ENCODE data around the gene SLC35F6.
"Not testable (repeated sequence)": the region's sequence is repeated elsewhere in the genome, so short reads cannot be mapped to it uniquely, and the experiment has no call there.

SLC35F6 gene

DNA sequence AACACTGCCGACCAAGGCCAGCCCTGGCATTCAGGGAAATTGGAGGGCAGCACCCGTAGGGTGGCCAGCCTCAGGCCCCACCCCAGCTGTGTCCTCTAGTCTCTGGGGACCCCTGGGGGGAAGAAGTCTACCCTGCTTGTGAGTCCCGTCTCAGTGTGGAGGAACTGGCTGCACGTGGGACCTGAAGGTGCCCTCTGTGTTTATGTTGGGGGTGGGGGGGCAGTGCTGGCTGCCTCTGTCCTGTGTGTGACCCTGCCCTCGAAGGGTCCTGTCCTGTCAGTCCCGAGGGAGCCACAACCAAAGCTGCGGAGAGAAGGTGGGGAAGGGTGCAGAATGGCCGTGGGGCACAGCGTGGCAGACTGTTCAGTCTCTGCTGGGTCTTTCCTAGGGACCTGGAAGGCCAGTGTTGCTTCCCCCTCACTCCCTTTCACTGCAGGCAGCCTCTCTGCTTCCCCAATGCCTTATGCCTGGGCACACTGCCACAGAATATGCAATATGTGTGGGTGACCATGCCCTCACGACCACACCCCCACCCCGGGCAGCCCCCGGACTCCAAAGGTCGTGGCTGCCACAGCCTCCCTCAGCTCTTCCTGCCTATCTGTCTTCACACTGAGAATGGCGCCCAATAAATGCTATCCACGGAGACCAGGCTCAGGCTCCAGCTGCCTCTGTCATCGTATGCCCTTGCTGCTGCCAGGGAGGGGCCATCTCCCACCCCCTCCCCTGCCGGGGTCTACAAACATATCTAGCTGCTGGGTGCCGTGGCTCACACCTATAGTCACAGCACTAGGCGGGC is 33.3 kb upstream of the SLC35F6 start:
- DNase-seq (ENCODE audit: low spot score), result no peak

DNA sequence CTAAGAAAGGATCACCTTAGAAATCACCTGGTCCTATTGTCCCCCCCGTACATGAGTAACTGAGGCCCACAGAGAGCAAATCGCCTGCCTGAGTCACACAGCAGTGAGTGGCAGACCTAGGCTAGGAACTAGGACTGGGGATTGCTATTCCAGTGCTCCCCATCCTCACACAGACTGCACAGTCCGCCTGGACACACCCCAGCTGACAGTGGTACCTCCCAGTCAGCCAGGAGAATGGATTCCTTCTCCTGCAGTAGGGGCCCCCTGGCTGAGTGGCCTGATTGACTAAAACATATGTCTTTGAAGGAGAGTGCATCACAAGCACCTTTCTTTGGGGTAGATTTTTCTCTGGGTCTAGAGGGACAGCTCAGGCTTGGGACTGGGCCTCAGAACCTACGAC is 32.4 kb upstream of the SLC35F6 start:
- DNase-seq (ENCODE audit: low spot score), result no peak

DNA sequence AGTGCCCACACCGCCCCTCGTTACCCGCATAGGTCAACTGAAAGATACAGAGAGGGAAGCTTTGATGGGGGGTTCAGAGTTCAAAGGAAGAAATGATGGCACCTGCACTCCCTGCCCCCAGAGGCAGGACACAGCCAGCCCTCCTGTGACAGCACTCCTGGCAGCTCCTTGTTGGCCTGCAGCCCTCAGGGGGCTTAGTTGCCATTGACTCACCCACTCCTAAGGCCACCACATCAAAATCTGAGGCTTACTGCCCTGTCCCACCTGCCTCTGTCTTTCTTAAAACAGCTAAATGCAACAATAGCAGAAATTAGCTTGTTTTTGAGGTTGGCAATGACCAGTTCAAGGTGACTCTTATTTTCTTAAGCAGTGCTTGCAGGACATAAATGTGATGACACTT is 31.6 kb upstream of the SLC35F6 start:
- DNase-seq (ENCODE audit: low spot score), result no peak

DNA sequence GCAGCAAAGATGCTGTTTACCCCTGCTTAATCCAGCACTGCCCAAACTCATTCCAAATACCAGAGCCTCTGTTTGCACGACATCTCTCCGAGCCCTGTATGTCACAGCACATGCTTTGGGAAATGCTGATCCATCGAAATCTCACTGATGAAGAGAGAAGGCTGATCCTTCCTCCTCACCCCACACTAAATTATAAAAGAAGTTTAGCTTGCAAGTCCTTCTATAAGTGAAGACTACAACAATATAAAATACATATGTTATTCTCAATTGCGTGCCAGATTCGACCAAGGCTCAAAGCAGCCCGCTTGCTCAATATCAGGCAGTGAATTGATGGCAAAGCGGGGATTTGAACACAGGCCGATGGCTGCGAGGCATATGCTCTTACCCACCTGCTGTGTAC is 30.7 kb upstream of the SLC35F6 start:
- no peak for DNase-seq (ENCODE audit: low spot score)

DNA sequence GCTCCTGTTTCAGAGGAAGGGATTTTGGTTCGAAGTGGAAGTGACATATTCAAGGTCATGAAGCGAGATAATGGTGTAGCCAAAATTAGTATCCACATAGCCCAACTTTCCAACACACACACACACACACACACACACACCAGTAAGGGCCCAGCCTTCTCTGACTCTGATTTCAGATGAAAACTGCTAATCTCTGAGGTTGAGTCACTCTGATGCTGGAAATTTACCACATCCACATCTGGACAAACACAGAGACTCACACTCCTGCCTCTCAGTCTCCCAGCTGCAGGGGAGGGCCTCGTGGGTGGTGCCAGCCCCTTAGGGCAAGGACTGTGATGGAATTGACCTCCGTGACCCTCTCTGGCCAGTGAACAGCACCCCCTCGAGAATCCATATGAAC is 29.0 kb upstream of the SLC35F6 start:
- DNase-seq (ENCODE audit: low spot score), result no peak

DNA sequence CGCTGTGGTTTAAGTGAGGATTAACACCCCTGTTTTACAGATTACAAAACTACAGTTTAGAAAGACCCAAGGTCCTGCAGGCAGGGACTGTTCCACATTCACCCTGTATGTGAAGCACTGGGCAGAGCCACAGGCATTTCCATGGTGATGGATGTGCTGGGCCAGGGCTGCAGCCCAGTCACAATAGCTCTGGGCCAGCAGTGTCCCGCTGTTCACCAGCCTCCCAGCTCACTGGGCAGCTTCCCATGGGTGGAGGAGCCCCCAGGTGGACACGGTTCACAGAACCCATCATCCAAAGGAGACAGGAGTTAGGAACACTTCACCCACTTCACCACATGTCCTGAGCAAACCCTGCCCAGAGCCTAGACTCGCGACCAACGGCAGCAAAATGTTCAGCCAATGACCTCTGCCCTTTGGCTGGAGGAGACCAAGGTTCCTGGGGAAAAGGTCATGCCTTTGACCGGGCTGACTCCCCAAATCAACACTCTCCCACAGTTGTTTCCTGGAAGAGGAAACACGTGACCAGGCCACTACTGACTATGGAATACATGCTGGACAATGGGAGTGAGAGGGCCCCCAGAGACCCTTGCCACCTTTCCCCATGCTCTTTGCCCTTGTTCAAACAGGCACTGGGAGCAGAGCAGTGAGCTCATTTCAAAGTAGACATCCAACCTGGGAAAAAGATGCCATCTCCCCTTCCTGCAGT is 28.0 kb upstream of the SLC35F6 start:
- no peak for DNase-seq (ENCODE audit: low spot score)

DNA sequence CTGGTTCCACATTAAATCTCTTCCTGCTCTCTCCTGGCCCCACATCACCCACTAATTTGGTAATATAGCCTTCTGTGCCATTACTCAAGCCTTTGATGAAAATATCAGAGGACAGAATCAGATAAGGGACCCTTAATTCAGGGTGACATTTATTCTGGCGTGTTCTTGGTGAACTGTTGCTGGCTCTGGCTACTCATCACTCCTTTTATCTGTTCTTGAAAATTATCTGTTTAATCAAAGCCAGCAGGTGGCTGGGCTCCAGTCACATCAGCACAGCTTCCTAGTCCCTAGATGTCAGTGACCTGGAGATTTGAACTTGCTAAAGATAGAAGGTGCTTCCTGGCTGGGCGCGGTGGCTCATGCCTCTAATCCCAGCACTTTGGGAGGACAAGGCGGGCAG is 26.9 kb upstream of the SLC35F6 start:
- no peak for DNase-seq (ENCODE audit: low spot score)

DNA sequence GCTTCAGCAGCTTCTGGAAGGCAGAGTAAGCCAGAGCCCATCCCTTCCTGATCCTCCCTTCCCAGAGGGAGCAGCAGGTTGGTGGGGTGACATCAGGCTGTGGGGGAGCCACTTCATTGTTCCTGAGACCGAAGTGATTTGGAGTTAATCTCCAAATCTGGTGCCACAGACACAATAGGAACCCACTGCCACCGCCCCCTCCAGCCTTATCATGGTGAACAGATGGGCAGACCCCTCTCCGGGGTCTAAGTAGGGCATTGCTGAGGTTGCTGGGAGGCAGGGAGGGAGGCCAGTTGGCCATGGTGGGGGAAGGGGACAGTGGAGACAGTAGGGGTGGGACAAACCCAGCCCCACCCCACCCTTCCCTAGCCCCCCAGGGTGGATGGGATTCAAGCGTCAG is 25.6 kb upstream of the SLC35F6 start:
- no peak for DNase-seq (ENCODE audit: low spot score)

DNA sequence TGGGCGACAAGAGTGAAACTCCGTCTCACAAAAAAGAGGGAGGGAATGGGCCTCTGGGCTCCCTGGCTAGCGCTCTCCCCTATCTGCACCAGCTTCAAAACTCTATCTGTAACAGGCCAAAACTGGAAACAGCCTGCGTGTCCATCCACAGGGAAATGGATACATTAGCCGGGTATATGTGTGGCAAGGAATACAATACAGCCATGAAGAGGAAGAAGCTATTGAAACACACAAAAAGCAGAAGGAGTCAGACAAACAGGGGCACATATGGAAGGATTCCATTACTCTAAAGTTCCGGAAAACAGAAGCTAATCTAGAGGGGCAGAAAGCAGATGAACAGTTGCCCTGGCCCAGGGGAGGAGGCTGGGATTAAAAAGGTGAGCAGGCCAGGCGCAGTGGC is 24.6 kb upstream of the SLC35F6 start:
- DNase-seq (ENCODE audit: low spot score), result no peak

DNA sequence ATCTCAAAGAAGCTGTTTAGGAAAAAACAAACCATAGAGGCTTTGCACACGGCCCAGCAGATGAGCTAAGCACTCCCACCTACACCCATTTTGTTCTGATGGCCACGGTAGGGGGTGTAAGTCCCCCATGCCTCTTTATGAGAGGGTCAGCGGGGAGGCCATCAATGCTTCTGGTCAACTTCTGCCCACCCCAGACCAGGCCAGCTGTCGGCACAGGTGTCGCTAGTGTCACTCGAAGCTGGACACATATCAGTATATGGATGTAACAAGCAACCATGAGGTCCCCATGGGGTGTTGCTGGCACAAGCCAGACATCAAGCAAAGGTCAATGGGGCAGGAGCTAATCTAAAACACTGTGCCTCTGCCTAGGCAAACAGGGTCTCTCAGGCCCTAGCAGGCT is 23.7 kb upstream of the SLC35F6 start:
- no peak for DNase-seq (ENCODE audit: low spot score)

DNA sequence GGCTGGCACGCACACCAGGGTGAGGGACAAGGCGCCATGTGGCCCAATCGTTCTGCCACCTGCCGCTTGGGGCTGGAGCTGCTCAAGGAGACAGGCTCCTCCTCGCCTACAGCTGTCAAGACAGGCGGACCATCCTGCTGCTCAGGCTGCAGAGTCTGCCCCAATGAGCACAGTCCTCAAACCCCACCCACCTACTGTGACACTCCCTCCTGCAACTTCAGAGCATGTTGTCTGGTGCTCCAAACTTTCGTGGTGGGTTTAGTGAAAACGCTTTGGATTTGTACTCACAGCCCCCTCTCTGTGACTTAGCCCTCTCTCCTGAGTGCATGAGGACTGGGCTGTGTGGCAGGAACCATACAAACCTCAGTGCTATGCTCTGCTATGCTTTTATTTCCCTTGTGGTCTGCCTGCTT is 23.2 kb upstream of the SLC35F6 start:
- DNase-seq (ENCODE audit: low spot score), result no peak

DNA sequence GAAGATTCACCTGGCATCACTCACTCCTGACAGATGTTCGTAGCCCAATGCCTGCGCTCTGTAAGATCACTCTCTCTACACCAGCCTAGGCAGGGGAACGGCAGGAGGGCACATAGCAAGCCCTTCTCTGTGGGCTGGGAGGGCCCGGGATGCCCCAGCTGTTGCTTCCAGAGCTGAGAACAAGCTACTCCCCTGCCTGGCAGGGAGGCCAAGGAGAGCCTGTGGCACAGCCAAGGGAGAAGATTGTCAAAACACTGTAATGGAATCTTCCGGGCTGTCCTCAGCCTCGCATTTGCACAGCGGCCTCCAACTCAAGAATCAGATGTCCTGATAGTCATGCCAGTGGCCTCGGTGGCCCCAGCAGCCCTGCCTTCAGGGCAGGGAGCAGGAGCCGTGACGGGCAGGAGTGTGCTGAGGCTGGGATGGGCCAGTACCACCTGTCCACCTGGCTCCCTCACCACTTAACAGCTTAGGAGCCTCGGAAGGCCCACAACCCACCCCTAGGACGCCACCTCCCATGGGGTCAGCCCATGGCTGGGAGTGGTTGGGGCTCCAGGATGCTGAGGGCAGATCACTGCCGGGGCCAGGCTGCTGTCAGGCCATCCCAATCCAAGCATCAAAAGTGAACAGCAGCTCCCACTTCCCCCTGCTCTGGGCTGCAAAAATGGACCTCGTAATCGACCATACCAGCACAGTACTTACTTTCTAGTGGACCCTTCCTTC is 21.9 kb upstream of the SLC35F6 start:
- DNase-seq (ENCODE audit: low spot score), result no peak

DNA sequence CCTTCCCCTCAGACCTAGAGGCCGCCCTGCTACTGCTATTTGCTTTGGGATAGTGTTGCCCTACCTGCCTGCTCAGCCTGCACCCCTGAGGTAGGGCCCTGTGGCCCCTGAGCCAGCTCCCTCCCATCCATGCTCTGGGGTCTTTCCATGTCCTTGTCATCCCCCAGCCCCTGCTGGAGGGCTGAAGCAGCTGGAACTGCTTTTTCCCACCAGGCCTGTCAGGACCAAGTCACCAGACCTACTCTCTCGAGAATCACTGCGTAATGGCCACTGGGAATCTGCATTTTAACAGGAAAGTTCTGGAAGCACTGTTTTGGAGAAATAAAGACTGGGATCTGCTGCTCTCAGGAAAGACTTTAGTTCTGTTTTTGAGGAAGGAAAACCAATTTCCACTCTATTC is 20.2 kb upstream of the SLC35F6 start:
- no peak for DNase-seq (ENCODE audit: low spot score)

DNA sequence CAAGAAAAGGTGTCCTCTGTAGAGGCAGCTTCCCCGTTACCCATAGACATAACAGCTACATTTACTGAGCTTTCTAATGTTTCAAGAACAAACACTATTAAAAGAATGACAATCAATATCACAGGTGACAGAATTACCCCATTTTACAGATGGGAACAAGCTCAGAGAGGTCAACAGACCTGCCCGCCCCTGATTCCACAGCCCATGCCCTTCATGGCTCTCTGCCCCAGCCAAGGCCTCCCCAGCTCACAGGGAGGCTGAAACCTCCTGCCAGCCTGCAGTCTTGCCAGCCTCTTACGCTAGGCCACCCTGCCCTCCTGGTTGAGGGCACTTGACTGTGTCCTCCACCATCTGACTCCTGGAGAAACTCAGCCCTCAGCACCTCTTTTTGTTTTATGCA is 19.1 kb upstream of the SLC35F6 start:
- no peak for DNase-seq (ENCODE audit: low spot score)

DNA sequence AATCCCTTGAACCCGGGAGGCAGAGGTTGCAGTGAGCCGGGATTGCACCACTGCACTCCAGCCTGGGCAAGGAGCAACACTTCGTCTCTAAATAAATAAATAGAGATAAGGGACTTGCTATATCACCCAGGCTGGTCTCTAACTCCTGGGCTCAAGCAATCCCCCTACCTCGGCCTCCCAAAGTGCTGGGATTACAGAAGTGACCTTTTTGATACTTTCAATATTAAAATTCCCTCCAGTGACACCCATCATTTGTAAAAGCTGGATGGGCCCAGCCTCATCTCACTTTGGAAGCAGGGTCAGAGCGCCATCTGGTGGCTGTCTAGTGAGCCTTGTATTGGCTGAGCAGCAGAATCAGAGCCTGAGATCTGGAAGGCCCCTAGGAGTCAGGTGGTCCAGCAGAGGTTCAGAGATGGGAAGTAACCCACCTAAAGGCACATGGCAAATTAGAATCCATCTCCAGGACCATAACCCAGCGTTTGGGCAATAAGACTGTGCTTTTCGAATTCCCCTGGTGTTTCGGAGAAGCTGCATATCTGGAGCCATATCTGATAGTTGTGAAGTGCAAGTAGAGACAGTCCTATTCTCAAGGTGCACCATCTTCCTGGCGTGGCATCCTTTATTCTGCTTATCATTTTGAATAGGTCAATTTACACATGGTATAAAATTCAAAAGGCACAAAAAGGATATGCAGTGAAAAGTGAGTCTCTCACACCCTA is 18.3 kb upstream of the SLC35F6 start:
- DNase-seq (ENCODE audit: low spot score), result peak; percentile 86

DNA sequence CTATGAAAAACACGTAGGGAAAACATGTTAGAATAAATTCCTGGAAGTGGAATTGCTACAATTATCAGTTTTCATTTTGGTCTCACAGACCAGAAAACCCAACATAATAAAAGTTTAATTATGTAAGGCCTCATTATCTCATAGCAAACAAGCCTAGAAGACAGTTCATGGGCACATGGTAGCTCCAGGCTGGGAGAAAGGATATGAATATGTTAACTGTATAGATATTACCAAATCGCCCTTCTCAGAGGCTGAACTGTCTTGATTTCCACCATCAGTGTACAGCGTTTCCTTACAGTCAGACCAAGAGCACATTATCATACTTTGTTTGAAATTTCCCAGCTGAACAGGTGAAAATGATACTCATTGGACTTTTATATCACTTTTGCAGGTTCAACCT is 17.1 kb upstream of the SLC35F6 start:
- DNase-seq (ENCODE audit: low spot score), result no peak

DNA sequence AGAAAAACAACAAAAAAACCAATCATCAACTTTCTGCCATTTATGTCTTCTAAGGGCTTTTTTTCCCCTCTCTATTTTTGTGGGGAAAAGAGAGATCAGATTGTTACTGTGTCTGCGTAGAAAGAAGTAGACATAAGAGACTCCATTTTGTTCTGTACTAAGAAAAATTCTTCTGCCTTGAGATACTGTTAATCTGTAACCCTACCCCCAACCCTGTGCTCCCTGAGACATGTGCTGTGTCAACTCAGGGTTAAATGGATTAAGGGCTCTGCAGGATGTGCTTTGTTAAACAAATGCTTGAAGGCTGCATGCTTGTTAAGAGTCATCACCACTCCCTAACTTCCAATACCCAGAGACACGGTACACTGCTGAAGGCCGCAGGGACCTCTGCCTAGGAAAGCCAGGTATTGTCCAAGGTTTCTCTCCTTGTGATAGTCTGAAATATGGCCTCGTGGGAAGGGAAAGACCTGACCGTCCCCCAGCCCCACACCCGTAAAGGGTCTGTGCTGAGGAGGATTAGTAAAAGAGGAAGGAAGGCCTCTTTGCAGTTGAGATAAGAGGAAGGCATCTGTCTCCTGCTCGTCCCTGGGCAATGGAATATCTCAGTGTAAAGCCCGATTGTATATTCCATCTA is 14.2 kb upstream of the SLC35F6 start:
- not testable (repeated sequence) for DNase-seq (ENCODE audit: low spot score)

DNA sequence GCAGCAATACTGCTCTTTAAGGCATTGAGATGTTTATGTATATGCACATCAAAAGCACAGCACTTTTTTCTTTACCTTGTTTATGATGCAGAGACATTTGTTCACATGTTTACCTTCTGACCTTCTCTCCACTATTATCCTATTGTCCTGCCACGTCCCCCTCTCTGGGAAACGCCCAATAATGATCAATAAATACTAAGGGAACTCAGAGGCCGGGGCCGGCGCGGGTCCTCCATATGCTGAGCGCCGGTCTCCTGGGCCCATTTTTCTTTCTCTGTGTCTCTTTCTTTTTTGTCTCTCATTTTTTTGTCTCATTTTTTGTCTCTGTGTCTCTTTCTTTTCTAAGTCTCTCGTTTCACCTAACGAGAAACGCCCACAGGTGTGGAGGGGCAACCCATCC is 13.6 kb upstream of the SLC35F6 start:
- DNase-seq (ENCODE audit: low spot score), result not testable (repeated sequence)

DNA sequence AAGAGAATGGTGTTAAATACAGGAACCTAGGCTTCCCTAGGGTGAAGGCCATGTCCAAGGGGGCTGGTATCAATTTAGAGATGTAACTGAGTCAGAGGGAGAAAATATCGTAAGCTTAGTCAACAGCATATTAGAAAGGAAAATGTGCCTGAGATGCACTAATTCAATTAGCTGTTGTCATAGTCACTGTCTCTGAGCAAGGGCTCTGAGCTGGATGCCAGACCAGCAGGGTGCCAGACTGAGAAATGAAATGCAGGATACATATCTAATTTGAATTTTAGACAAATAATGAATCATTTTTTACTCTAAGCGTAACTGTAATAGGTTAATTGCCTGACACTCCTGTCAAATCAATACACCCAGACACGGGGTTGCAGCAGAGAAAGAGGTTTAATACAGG is 11.4 kb upstream of the SLC35F6 start:
- DNase-seq (ENCODE audit: low spot score), result no peak

DNA sequence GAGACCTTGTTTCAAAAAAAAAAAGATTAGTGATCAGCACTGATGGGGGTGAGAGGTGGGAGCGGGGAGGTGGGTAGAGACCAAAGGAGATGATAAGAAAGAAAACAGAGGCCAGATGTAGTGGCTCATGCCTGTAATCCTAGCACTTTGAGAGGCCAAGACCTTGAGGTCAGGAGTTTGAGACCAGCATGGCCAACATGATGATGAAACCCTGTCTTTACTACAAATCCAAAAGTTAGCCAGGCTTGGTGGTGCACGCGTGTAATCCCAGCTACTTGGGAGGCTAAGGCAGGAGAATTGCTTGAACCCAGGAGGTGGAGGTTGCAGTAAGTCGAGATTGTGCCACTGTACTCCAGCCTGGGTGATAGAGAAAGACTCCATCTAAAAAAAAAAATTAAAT is 9.5 kb upstream of the SLC35F6 start:
- no peak for DNase-seq (ENCODE audit: low spot score)

DNA sequence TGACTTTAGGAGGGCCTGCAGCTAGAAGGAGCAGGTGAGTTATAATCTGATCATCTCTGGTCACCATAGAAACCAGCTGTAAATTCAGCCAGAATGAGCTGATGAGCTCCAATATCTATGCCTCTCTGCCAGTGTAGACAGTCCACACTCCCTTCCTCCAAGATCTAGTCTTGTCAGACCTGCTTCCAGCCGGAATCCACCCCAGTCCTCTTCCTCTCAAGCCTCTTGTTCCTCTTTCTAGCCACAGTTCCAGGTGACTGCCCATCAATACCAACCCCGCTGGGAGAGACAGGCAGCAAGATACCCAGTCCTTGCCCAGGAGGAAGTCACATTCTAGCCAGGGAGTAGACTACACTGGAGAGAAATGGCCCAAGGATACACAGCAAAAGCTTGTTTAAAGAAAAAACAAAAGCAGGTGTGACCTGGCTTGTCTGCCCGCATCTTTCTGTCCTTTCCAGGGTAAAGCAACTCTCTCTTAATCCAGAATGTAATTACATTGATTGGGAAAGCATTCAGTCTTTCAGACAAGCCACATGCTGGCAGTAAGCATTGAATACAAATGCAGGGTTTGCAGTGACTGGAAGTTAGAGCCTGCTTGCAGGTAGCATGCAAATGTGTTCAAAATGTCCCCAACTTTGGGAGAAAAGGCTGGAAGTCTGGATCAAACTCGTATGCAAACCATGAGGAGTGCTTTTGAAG is 9.0 kb upstream of the SLC35F6 start:
- DNase-seq (ENCODE audit: low spot score), result peak; percentile 26

Data from NAMALWA (cell line).